ENCODE results near the gene ITLN1. TPM values are rescaled to one million over a fixed set of nuclear protein-coding genes. Genes with fewer than 3 reads are reported as not detected.

Gene ITLN1
- total RNA-seq, 1 donor from 2014 or later, result 1.0 TPM

- intact Hi-C loops (cut with micrococcal nuclease), result no loop called here
- Histone ChIP-seq H3K4me1 (no peaks in the 10 kb centered on the region), H3K9me3 (replicated peaks) (peaks cover 2% of the 10 kb centered on the region), H3K36me3 (no peaks in the 10 kb centered on the region), H3K27ac (replicated peaks) (no peak overlapping the region), H3K4me3 (no peak overlapping the region), H3K27me3 (ENCODE audit: low read depth) (peaks cover 30% of the 10 kb centered on the region)
- no peak for TF ChIP-seq CTCF (IDR thresholded peaks at IDR 0.05; ENCODE audit: borderline replicate concordance)
- DNase-seq, result peak; percentile 29
Measured at GRCh38 chr1:160858097-160858496, 26.9 kb downstream of the ITLN1 start.

- peaks cover 6% of the 10 kb centered on the region for H3K9me3 ChIP-seq (replicated peaks)
- H3K27me3 ChIP-seq (ENCODE audit: low read depth), result peaks cover 14% of the 10 kb centered on the region
- H3K4me3 ChIP-seq, result no peak overlapping the region
- H3K4me1 ChIP-seq, result no peaks in the 10 kb centered on the region
- intact Hi-C loops (cut with micrococcal nuclease), result no loop called here
- no peak overlapping the region for H3K27ac ChIP-seq (replicated peaks)
- no peaks in the 10 kb centered on the region for H3K36me3 ChIP-seq
- no peak for TF ChIP-seq CTCF (IDR thresholded peaks at IDR 0.05; ENCODE audit: borderline replicate concordance)
- no peak for DNase-seq
Measured at GRCh38 chr1:160855181-160855981, 29.6 kb downstream of the ITLN1 start.

DNA sequence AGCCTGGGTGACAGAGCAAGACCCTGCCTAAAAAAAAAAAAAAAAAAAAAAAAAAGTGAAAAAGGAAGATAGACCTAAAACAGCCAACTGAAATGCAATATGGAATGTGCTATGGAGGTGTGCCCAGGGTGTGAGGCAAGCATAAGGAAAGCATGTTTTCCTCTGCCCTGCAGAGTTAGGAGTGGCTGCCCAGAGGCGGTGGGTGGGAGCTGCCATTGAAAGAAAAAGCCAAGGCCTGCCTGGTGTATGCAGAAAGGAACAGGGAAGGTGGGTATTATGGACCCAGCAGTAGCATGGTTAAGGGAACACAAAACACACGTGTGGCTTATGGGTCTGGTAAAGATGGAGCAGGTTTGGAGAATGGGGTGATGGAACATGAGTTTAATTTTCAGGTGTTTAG is 31.2 kb downstream of the ITLN1 start:
- no peak for TF ChIP-seq CTCF (IDR thresholded peaks at IDR 0.05; ENCODE audit: borderline replicate concordance)
- H3K27me3 ChIP-seq (ENCODE audit: low read depth), result peaks cover 8% of the 10 kb centered on the region
- H3K27ac ChIP-seq (replicated peaks), result no peak overlapping the region
- H3K4me3 ChIP-seq, result no peak overlapping the region
- H3K36me3 ChIP-seq, result no peaks in the 10 kb centered on the region
- no peaks in the 10 kb centered on the region for H3K4me1 ChIP-seq
- H3K9me3 ChIP-seq (replicated peaks), result peaks cover 6% of the 10 kb centered on the region
- DNase-seq, result no peak
- intact Hi-C loops (cut with micrococcal nuclease), result no loop called here

DNA sequence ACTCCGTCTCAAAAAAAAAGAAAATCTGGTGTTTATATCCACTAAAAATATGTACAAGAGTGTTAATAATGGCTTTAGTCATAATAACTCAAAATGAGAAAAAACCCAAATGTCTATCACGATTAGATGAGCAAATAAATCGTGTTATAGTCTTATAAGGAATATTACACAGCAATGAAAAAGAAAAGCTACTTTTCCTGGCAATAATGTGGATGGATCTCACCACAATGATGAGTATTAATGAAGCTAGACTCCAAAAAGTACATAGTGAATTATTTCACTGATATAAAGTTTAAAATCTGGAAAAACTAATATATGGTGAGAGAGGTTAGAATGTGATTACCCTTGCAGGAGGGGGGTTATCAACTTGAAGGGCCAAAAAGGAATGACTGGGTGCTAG is 32.0 kb downstream of the ITLN1 start:
- Histone ChIP-seq H3K36me3 (no peaks in the 10 kb centered on the region), H3K27me3 (ENCODE audit: low read depth) (peaks cover 8% of the 10 kb centered on the region), H3K9me3 (replicated peaks) (peaks cover 6% of the 10 kb centered on the region), H3K4me3 (no peak overlapping the region), H3K4me1 (no peaks in the 10 kb centered on the region), H3K27ac (replicated peaks) (no peak overlapping the region)
- no peak for TF ChIP-seq CTCF (IDR thresholded peaks at IDR 0.05; ENCODE audit: borderline replicate concordance)
- no peak for DNase-seq
- intact Hi-C loops (cut with micrococcal nuclease), result no loop called here

- intact Hi-C loops (cut with micrococcal nuclease), result no loop called here
- no peak for TF ChIP-seq CTCF (IDR thresholded peaks at IDR 0.05; ENCODE audit: borderline replicate concordance)
- Histone ChIP-seq H3K4me1 (no peaks in the 10 kb centered on the region), H3K36me3 (no peaks in the 10 kb centered on the region), H3K27me3 (ENCODE audit: low read depth) (peaks cover 13% of the 10 kb centered on the region), H3K4me3 (no peak overlapping the region), H3K27ac (replicated peaks) (no peak overlapping the region), H3K9me3 (replicated peaks) (peaks cover 6% of the 10 kb centered on the region)
- no peak for DNase-seq
Measured at GRCh38 chr1:160850993-160851392, 34.0 kb downstream of the ITLN1 start.

All from left ventricle myocardium inferior (tissue), 1 donor.